Osteocyte (in vitro differentiated cells): Measurements from ENCODE around the gene MYO5C. TPM values are rescaled to one million over a fixed set of nuclear protein-coding genes. Genes with fewer than 3 reads are reported as not detected.
A peak's percentile ranks its signal among the peaks of the same experiment; 100 is the strongest.

Experiments
- DNase-seq: peaks from one replicate; pipeline ENCODE4 v3.0.0; 2021; ENCODE audit warnings: mixed read lengths; ENCODE audit not compliant: unreplicated experiment; ENCODE audit errors: extremely low spot score
- H3K27ac Mint-ChIP-seq: one replicate; pipeline ENCODE4 v1.8.0; 2021; ENCODE audit warnings: mild to moderate bottlenecking, mixed read lengths; ENCODE audit not compliant: unreplicated experiment
- H3K27me3 Mint-ChIP-seq: one replicate; pipeline ENCODE4 v1.8.0; 2021; ENCODE audit warnings: mixed read lengths; ENCODE audit not compliant: unreplicated experiment
- H3K36me3 Mint-ChIP-seq: one replicate; pipeline ENCODE4 v1.8.0; 2021; ENCODE audit warnings: mixed read lengths; ENCODE audit not compliant: unreplicated experiment
- H3K4me1 Mint-ChIP-seq: one replicate; pipeline ENCODE4 v1.8.0; 2021; ENCODE audit warnings: mixed read lengths; ENCODE audit not compliant: unreplicated experiment
- H3K4me3 Mint-ChIP-seq: one replicate; pipeline ENCODE4 v1.8.0; 2021; ENCODE audit warnings: mild to moderate bottlenecking, moderate library complexity, mixed read lengths; ENCODE audit not compliant: unreplicated experiment
- H3K9me3 Mint-ChIP-seq: one replicate; pipeline ENCODE4 v1.8.0; 2021; ENCODE audit warnings: mixed read lengths; ENCODE audit not compliant: unreplicated experiment
- long read RNA-seq: library from polyadenylated mRNA; unstranded; transcript quantifications from one replicate; pipeline ENCODE4 v2.0.0, GENCODE V29; 2021
- total RNA-seq: library from RNA; stranded (reverse); gene quantifications from 2 replicates; pipeline ENCODE4 v1.2.1, GENCODE V29; 2021
- TF ChIP-seq, protein P1 (sequence below): fragments of 200-600 bp; sonication (generic); IDR thresholded peaks from 2 replicates; pipeline ENCODE4 v1.5.0; 2021; ENCODE audit warnings: antibody characterized with exemption, mild to moderate bottlenecking, moderate library complexity

The MYO5C gene, protein sequence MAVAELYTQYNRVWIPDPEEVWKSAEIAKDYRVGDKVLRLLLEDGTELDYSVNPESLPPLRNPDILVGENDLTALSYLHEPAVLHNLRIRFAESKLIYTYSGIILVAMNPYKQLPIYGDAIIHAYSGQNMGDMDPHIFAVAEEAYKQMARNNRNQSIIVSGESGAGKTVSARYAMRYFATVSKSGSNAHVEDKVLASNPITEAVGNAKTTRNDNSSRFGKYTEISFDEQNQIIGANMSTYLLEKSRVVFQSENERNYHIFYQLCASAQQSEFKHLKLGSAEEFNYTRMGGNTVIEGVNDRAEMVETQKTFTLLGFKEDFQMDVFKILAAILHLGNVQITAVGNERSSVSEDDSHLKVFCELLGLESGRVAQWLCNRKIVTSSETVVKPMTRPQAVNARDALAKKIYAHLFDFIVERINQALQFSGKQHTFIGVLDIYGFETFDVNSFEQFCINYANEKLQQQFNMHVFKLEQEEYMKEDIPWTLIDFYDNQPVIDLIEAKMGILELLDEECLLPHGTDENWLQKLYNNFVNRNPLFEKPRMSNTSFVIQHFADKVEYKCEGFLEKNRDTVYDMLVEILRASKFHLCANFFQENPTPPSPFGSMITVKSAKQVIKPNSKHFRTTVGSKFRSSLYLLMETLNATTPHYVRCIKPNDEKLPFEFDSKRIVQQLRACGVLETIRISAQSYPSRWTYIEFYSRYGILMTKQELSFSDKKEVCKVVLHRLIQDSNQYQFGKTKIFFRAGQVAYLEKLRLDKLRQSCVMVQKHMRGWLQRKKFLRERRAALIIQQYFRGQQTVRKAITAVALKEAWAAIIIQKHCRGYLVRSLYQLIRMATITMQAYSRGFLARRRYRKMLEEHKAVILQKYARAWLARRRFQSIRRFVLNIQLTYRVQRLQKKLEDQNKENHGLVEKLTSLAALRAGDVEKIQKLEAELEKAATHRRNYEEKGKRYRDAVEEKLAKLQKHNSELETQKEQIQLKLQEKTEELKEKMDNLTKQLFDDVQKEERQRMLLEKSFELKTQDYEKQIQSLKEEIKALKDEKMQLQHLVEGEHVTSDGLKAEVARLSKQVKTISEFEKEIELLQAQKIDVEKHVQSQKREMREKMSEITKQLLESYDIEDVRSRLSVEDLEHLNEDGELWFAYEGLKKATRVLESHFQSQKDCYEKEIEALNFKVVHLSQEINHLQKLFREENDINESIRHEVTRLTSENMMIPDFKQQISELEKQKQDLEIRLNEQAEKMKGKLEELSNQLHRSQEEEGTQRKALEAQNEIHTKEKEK (N-terminal part only)
- total RNA-seq: 2.7 and 4.0 TPM in 2 replicates
- long read RNA-seq, partial matches to known transcripts: 17 of 21 reads
- long read RNA-seq, other reads (novel, unspliced or antisense): 4 of 21 reads

DNA sequence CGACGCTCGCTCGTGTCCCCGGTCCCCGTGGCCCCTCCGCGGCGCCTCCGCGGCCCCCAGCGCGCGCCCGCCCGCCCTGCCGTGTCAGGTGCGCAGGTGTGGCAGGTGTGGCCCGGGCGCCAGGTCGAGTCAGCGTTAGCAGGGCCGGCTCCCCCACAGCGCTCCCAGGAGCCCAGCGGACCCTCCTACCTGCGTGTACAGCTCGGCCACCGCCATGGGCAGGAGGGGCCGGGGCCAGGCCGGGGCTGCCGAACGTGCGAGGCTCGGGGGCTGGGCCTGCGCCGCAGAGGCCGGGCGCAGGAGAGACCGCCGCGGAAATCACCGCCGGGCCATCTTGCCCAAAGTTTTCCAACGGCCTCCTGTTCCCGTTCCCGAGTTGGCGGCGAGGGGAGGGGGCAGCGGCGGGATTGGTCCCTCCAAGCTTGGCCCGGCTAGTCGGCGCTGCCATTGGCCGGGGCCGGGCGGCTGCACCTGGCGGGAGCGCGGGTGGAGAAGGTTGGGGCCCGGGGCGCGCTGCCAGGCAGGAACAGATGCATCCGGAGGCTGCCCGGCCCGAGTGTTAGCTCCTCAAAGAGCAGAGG is at the start of gene MYO5C:
Gene MYO5C (minus strand): TSS at position 384 of the 581 bp plus-strand sequence. CDS start 168 bp downstream, at position 216.
- DNase-seq: no peak
- Mint-ChIP-seq H3K4me1 (peaks cover 21% of the 10 kb centered on the region), H3K4me3 (peak within 1 kb of the TSS; percentile 66), H3K27ac (no peak within 1 kb of the TSS), H3K36me3 (no peaks in the 10 kb centered on the region), H3K27me3 (no peaks in the 10 kb centered on the region), H3K9me3 (no peaks in the 10 kb centered on the region)
- TF ChIP-seq, protein P1, sequence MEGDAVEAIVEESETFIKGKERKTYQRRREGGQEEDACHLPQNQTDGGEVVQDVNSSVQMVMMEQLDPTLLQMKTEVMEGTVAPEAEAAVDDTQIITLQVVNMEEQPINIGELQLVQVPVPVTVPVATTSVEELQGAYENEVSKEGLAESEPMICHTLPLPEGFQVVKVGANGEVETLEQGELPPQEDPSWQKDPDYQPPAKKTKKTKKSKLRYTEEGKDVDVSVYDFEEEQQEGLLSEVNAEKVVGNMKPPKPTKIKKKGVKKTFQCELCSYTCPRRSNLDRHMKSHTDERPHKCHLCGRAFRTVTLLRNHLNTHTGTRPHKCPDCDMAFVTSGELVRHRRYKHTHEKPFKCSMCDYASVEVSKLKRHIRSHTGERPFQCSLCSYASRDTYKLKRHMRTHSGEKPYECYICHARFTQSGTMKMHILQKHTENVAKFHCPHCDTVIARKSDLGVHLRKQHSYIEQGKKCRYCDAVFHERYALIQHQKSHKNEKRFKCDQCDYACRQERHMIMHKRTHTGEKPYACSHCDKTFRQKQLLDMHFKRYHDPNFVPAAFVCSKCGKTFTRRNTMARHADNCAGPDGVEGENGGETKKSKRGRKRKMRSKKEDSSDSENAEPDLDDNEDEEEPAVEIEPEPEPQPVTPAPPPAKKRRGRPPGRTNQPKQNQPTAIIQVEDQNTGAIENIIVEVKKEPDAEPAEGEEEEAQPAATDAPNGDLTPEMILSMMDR: no peak

DNA sequence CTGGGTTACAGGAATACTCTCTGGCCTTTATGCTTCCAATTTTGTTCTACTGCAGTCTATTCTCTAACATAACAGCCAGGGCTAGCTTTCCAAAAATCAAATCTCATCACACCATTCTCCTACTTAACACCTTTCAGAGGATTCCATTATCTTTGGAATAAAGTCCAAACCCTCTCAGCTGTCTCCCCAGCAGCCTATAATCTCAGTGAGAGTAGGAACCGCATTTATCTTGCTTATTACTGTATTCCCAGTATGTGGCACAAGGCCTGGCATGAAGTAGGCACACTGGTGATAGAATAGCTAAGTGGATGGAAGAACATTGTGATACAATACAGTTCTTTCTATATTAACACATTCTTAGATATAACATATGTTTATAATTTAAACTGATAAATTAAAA is 49.0 kb upstream of the MYO5C start:
- H3K4me3 Mint-ChIP-seq: no peak overlapping the region
- H3K27ac Mint-ChIP-seq: no peak overlapping the region

DNA sequence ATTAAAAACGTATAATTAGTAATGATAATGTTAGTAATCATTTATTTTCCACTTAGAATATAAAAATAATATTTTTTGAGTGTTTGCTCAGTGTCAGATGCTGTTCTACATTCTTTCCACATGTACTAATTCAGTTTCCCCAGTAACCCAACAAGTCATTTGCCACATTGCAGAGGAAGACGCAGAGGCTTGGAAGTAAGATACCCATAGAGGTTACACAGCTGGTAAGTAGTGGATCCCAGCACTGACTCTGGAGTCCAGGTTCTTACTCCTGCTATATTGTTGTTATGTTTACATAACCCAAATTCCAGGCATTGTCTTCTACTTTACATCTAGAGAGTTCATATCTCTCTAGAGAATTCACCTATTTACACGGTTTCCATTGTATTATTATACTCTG is 48.2 kb upstream of the MYO5C start:
- TF ChIP-seq, protein P1: no peak
- Mint-ChIP-seq H3K9me3 (no peaks in the 10 kb centered on the region), H3K27me3 (no peaks in the 10 kb centered on the region), H3K36me3 (peaks cover 26% of the 10 kb centered on the region), H3K4me3 (no peak overlapping the region), H3K4me1 (peaks cover 11% of the 10 kb centered on the region), H3K27ac (peak overlapping the region; percentile 13)
- no peak for DNase-seq

More for the DNA sequence above, 49.0 kb upstream of the MYO5C start:
- Mint-ChIP-seq H3K4me1 (peaks cover 16% of the 10 kb centered on the region), H3K36me3 (peaks cover 28% of the 10 kb centered on the region), H3K27me3 (no peaks in the 10 kb centered on the region), H3K9me3 (no peaks in the 10 kb centered on the region)
- no peak for DNase-seq
- TF ChIP-seq, protein P1: no peak

GRCh38 chr15:52340093-52340492 is 44.5 kb upstream of the MYO5C start:
- TF ChIP-seq, protein P1: no peak
- H3K27ac Mint-ChIP-seq: no peak overlapping the region
- H3K36me3 Mint-ChIP-seq: peaks cover 21% of the 10 kb centered on the region

More at GRCh38 chr15:52340093-52340492, 44.5 kb upstream of the MYO5C start:
- H3K4me3 Mint-ChIP-seq: no peak overlapping the region
- peaks cover 28% of the 10 kb centered on the region for H3K4me1 Mint-ChIP-seq
- H3K9me3 Mint-ChIP-seq: no peaks in the 10 kb centered on the region
- no peaks in the 10 kb centered on the region for H3K27me3 Mint-ChIP-seq
- no peak for DNase-seq
